Measurements from ENCODE around the gene NAA40.

NAA40 gene

DNA sequence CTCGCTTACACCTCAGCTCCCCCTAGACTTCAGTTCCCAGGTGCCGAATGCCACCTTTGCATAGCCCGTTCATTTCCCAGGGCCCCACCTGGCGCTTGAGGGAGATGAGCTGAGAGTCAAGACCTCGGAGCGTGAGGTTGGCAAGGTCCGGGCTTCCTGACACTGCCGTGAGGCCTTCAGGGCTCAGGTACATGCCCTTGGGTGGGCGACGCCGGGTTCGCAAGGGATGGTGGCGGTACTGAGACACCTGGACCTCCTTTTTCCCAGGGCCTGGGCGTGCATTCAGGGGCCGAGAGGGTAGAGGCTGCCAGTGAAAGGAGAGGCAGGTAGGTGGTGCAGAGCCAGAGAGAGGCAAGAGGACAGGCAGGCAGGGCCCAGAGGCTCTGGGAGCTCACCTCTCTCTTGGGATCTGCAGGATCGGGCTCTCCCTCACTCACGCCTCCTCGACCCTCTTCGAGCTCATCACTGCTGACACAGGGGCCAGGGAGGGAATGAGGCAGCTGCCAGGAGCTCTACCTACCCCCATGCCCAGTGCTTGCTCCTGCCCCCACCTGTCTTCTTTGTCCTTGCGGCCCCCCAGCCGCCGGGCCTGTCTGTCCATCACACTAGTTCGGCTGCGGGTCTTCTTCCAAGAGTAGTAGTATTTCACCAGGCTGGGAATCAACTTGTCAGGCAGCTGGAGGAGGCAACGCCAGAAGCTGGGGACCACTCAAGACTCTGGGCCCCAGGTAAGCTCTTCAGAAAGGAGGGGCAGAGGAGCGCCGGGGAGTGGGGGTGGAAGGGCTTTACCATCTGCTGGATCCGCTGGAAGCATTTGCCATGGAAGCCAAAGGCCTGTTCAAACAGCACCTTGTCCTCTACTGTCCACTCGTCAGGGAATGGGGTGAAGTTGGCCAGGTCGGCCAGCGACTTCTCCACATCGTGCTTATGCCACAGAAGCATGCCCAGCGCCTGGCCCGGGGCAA lies 24.7 kb upstream of the NAA40 start:
- DNase-seq (ENCODE audit: low spot score), result no peak

DNA sequence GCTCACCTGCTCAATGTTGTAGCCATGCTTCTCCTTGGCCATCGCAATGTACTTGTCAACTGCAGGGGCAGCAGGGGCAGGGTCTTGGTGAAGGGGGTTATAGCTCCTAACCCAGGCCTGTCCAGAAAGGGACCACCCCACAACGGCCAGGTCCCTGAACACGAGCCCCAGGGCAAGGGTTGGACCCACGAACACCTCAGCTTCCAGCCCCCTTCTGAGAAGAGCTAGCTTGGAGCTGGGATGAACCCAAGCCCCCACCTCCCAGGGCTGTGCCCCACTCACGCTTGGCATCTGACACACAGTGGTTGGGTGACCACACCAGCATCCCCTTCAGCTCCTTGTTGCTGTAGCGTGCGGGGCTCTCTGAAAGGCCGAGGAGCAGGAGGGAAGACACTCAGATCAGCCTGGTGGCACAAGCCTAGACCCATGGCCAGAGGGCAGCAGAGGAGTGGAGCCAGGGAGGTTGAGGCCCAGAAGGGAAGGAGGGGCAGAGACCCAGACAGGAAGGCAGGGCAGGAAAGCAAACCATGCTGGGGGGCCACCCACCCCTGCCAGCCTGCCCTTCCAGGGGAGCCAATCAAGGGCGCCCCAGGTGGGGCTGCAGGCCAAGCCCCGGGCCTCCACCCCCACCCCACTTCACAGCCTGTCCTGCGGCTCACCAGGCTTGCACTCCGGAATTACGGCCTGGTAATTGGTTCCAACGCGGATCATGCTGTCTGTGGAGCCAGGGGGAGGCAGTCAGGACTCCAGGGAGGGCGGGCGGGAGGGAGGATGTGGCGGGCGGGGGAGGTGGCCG lies 23.7 kb upstream of the NAA40 start:
- DNase-seq (ENCODE audit: low spot score), result peak; percentile 38

DNA sequence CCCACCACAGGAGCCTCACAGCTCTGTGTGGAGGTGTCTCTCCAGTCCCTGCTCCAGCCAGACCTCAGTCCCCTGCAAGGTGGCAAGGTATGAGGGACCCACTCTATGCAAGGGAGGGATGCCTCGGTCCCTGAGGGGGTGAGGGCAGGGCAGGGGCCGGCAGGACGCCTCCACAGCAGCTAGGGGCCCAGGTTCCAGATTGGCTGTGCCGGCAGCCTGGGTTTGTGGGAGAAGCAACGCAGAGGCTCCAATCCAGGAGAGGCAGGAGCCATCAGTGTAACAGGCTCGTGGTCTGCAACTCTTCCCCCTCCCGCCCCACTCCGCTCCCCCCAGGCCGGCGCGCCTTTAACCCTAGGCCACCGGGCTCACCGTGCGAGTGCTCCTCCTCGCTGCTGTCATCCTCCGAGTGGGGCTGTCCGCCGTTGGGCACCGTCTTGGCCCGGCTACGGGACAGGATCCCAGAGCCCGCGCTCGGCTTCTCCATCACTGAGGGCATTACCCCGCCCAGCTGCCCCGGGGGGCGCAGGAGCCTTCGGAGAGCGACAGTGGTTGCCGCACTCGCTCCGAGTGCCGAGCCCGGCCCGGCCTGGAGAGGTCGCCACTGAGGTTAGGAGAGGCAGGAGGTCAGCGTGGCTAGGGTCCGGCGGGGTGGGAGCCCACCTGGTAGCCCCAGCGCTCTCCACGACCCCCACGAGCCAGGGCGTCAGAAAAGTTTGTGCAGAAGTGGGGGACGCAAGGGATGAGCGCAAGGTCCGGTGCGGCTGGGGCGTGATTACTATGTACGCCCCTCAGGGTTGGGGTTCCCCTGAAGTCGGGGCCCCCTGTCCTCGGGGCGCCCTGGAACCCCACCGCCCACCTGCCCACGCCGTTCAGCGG lies 22.6 kb upstream of the NAA40 start:
- DNase-seq (ENCODE audit: low spot score), result peak; percentile 56

DNA sequence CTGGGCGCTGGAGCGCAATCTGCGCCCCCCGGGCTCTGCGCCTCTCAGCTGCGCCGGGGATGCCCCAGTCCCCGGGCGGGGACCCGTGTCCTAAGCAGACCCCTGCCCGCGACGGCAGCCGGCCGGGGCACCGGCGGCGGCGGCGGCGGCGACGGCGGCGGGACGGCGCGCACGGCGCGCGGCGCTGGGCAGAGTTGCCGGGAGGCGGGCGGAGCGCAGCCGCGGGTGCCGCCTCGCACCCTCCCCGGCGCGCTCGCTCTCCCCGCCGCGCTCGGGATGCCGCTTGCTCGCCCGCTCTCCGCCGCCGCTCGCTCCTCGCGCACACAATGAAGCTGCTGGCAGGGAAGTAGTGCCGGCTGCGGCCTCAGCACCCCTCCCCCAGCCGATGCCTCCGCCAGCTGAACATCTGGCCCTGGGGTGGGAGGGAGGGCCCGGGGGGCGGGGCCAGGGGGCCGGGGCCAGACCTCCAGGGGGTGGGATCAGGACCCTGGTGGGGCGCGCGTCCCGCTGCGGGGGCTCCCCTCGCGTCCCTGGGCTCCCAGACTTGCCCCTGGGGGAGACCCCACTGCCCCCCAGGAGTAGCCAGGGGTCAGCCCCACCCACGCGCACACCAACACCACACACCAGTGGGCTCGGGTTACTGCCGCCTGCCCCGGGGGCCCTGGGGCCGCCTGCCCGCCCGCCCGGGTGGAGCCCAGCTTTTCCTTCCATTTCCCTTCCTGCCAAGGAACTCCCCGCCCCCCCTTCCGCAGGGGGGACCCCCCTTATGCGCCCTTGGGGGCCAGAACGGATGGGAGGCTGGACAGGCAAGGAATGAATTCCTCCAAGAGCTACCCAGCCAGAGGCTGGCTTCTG lies 21.7 kb upstream of the NAA40 start, which contains the start of gene RCOR2:
Gene RCOR2, minus strand, starts transcription at position 328 of the 855 bp plus-strand sequence. CDS start 708 bp downstream, outside the sequence.
- DNase-seq (ENCODE audit: low spot score), result peak; percentile 92

DNA sequence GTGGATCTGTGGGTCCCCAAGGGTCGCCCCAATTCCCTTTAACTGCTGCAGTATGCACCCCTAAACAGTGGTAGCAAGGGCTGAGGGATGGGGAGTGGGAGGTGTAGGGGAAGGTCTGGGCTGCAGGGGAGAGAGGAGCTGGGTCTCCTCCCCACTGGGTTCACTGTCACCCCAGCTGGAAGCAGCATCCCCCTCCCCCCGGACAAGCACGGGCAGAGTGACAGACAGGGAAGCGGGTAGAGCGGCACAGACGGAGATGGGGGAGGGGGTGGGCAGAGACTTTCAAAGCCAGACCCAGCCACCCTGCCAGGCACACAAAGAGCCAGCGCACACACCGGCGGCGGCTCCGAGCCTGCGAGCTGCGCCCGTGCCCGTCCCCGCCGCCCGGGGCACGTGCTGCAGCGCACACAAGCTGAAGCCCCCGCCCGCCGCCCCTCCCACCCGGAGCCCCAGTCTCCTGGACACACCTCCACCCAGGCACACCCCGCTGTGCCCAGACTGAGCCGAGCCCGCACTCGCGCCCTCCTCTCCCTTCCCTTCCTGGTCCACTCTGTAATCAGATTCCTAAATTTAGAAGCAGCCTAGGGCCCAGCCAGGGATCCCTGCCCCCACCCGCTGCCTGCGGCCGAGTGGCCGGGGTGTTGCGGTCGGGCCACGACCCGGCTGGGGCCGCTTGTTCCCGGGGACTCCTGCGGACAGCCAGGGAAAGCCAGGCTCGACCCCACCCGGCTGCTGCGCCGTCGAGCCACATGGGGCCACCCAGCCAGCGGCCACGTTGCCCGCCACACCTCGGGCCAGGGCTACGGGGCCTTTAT lies 20.9 kb upstream of the NAA40 start:
- peak; percentile 91 for DNase-seq (ENCODE audit: low spot score)

DNA sequence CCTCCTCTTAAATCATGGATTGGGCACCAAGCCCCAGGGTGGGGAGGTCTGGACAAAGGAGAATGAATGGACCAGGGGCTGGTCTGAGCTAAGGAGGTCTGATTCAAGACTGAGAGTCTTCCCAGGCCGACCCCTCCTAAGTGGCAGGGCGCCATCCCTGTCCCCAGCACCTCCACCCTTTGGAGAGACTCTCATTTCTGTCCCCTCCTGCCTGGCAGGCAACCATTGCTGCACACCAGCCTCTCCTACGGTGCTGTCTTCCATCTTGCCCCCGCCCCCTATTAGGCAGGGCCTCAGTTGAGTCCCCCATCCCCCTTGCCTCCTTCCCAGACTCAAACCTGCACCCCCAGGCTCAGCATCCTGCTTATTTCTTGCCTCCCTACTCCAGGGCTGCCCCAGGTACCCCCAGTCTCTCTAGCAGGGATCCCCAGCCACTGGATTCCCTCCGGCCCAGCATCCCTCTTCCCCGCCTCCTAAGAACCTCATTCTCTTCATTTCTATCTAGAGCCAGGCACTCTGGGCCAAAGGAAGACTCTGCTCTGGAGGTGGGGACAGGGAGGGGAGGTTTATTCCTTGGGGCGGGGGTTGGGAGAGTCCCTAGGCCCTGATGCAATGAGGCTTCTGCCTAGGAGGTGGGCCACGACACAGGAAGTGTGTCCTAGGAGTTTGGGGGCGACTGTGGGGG lies 20.2 kb upstream of the NAA40 start:
- DNase-seq (ENCODE audit: low spot score), result peak; percentile 56

DNA sequence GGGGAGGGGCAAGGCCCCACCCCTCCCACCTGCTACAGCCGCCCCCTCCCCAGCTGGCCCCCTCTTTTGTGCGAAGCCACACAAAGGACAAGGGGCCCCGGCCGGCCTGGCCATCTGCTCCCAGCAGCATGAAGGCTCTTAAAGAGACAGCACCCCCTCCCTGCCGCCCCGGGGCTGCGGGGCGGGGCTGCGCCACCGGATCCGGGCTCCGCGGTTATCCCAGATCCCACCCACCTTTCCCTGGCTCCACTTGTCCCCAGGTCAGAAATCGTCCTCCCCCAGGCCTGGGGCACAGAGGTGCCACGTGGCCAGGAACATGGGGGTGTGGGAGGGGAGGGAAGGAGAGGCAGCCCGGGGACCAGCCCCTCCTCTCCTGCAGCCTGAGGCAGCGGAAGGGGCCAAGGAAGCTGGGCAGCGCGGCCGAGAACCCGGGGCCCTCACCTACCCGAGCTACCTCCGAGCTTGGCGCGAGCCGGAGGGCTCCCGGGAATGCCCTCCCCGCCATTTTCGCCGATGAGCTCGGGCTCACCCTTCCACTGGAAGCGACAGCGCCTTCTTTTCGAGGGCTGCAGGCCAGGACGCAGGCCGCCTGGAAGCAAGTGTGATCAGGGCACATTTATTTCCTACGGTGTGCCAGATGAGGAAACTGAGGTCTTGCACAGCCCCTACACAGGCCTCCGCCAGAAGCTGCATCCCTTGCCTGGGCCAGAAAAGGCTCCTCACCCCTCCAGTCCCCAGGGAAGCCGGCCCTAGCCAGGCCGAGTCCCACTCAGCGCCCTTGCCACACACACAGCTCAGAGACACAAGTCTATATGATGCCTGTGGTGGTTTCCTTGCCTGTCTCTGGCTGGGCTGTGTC lies 19.3 kb upstream of the NAA40 start:
- DNase-seq (ENCODE audit: low spot score), result peak; percentile 76

DNA sequence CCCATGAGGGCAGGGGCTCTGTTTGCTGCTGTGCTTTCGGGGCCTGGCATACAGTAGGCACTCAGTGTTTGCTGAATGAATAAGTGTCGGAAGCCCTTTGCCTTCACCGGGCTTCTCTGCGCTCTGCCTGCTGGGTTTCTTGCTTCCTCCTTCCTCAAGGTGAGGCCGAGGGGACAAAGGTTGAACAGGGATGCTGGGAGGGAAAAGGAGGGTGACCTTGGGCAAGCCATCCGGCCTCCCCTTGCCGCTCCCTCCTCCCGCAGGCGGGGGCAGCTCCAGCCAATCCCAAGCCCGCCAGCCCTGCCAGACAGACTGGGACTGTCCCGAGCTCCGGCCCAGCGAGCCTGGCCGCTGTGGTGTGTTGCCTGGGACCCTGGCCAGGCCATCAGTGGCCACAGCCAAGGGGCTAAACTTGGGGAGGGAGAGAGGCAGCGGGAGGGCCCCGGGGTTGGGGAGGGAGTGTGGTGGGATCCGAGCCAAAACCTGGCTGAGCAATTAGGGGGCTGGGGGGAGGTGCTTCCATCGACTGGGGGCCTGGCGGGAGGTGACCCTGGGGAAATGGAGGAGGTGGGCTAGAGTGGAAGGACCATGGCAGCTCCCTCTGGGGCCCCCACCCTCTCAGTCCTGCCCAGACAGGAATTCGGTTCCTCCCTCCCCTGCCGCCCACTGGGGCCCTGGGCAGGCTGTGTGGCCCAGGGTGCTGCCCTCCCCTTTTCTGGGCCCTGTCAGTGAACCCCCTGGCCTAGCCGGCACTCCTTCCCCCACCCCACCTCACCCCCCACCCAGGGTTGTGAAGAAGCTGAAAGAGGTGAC lies 18.5 kb upstream of the NAA40 start:
- DNase-seq (ENCODE audit: low spot score), result peak; percentile 87

DNA sequence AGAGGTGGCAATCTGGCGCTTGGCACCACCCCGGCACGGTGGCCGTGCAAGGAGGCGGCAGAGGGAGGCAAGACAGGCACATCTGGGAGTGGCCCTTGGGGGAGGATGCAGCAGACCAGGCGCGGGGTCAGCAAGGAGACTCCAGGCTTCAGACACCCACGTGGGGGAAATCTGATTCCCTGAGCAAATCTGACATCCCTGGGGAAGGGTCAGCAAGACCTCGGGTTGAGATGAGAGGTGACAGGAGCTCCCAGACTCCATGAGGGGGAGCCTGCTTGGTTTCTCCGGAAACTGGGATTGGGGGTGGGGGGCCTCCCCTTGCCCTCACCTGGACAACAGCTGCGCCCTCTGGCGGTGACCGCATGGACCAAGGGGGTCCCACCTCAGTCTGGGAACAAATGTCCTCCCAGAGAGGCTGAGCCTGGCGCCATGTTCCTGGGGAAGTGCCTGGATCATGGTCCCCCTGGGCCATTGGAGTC lies 17.8 kb upstream of the NAA40 start:
- DNase-seq (ENCODE audit: low spot score), result no peak

DNA sequence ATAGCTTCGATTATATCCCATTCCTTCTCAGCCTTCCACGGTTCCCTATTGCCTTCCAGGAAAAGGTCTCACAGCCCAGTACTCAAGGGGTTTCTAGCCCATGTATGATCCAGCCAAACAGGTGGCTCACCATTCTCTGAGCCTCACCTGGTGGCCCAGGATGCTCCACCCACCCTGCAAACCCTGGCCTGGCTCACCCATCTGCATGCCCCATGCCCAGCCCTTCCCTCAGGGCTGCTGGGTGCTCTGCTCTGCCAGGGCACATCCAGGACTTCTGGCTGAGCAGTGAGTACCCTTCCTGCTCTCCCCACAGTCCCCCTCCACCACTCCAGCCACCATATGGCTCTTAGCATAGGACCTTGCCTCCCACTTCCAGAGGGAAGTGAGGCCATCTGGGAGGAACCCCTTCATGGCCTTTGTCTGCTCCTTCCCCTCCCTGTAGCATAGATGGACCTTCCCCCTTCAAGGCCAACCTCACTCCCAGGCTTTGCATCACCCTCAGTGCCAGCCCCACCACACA lies 16.1 kb upstream of the NAA40 start:
- DNase-seq (ENCODE audit: low spot score), result no peak

DNA sequence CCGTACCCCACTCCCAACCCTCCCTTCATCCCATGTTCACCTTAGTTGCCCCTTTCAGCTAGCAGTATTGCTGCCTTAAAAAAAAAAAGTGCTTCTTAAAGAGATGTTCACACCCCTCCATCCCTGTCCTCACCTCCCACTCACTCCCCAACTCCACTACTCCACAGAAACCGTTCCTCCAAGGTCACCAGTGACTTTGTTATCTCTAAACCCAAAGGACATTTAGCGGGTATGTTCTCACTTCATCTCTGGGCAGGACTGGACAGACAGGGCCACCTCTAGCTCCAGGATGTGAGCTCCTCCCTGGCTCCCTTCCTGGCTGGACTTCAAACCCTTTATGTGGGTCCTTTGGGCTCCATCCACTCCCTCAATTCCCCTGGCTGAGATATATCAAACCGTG lies 15.5 kb upstream of the NAA40 start:
- no peak for DNase-seq (ENCODE audit: low spot score)

DNA sequence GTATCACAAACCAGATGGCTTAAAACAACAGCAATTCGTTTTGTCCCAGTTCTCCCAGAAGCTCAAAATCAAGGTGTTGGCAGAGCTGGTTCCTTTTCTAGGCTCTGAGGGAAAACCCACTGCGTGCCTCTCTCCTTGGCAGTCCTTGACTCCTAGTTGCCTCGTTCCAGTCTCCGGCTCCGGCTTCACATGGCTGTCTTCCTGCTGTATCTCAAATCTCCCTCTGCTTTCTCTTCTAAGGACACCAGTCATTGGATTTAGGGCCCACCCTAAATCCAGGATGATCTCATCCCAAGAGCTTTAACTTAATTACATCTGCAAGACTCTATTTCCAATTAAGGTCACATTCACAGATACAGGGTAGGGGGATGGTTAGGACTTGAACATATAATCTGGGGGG lies 9.2 kb upstream of the NAA40 start:
- no peak for DNase-seq (ENCODE audit: low spot score)

DNA sequence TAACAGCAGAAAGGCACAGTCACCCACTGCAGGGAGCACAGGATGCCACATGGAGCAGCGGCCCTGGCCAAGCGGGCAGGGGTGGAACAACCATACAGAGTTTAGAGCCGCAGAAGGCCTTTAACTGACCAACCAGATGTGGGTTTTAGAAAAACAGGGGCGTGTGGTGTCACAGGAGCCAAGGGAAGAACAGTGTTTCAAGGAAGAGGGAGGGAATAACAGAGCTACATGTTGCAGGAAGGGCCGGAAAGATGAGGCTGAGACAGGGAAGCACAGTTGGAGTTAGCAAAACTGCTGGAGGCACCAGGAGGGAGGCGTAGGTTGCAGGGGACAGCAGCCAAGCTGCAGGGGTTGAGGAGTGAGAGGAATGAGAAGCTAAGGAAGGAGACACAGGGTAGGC lies 7.8 kb upstream of the NAA40 start:
- DNase-seq (ENCODE audit: low spot score), result no peak

DNA sequence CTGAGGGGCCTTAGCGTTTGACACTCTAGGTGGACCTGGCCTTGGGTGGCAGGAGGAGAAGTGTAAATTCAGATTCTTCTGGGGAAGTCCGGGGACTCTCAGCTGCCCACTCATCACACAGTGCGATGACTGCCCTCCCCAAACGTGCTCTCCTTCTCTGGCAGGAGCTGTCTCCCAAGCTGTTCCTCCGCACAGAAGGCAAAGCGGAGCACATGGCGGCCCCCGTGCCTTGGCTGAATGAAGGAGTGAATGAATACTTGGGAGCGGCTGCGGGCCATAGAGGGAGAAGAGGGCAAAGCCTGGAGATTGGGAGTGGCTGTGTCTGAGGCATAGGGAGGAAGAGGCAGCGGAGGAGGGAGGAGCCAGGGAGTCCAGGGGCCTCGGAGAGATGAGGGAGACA lies 6.9 kb upstream of the NAA40 start:
- no peak for DNase-seq (ENCODE audit: low spot score)

DNA sequence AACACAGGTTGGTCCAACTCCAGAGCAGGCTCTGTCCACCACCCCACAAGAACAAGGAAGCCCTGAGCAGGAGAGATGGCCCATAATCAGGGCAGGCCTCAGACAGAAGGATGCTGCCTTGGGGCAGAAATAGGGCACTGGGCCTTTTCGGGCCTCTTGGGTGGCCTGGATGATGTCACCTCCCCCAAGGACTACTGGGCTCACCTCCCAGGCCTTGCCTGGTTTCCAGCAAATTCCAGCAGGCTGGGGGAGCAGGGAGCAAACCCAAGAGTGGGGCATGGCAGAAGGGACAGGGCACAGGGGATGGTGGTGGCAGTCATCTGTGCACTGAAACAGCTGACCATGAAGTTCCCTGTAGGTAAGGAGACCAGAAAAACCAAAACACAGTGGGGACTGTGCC lies 5.3 kb upstream of the NAA40 start:
- peak; percentile 51 for DNase-seq (ENCODE audit: low spot score)

DNA sequence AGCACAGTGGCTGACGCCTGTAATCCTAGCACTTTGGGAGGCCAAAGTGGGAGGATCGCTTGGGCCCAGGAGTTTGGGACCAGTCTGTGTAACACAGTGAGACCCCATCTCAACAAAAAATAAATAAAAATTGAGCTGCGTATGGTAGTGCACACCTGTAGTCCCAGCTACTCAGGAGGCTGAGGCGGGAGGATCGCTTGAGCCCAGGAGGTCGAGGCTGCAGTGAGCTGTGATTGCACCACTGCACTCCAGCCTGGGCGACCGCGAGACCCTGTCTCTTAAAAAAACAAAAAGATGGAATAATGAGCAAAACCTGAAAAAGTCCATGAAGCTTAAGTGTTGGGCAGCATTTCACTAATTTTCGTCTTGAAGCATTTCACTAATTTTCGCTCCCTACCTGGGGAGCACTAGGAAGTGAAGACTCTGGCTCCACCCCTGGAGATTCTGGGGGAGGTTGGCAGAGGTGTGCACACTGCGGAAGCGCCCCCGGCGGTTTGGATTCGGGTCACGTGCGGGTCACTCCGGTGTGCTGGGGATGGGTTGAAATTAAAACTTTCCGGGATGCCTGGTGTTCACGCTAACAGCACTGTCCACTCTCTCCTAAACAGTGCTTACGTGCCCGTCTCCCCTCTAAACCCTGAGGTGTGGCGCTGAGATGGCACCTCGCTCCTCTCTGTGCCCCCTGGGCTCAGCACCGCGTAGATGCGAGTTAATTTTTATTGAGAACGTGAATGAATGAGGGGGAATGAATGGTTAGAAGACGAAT lies 906 bp upstream of the NAA40 start:
- DNase-seq (ENCODE audit: low spot score), result no peak
